GM18505 (cell line): ENCODE measurements around the gene MCC.

Experiments
- ATAC-seq: cut with Tn5 transposase; IDR thresholded peaks from one replicate; pipeline ENCODE4 v1.9.1; 2021; ENCODE audit not compliant: unreplicated experiment
- POLR2A ChIP-seq: IDR thresholded peaks from 4 replicates; pipeline ENCODE4 v1.6.1; 2011; ENCODE audit warnings: borderline replicate concordance; ENCODE audit not compliant: insufficient read depth, insufficient read length; ENCODE audit errors: extremely low read depth

MCC gene

DNA sequence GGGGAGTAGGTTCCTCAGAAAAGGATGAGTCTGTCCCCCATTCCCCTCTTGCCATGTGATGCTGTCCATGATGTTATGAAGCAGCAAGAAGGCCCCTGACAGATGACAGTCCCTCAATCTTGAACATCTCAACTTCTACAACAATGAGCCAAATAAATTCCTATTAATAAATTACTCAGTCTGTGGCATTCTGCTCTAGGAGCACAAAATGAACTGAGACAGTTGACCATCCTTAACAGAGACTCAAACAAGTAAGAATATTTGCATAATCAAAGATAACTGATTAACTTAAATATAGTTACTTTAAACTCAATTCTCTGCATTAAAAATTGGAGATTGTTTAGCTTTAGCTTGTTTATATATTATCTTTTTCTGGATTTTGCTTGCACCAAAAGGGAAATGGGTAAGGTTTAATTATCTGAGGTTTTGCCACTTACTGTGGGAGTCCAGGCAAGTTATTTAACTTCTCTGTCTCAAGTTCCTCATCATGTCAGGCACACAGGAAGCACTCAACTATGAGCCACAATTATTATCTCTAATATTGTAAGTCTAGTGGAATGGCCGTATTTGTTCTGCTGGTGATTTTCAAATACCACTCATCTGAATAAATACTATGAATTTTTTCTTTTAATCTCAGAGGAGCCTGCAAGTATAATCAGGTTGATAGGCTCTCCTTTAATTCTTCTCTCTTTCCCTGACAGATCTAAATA lies 216.4 kb downstream of the MCC start:
- TF ChIP-seq POLR2A, result no peak
- ATAC-seq, result no peak

DNA sequence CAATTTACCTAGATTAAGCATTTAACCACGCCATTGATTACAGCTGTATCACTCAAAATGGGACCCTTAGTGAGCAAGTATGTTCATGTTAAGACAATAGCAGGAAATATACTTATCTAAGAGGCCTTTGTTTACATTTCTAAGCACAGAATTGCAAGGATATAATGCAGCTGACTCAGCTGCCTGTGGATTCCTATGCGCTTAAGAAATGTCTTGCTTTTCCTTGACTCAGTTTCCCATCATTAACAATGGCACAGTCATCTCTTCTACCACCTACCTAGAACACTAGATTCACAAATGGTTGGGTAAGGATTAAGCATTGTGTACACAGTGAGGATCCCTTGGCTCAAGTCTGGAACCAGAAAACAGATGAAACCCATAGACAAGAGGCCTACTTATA lies 217.2 kb downstream of the MCC start:
- no peak for TF ChIP-seq POLR2A
- no peak for ATAC-seq

DNA sequence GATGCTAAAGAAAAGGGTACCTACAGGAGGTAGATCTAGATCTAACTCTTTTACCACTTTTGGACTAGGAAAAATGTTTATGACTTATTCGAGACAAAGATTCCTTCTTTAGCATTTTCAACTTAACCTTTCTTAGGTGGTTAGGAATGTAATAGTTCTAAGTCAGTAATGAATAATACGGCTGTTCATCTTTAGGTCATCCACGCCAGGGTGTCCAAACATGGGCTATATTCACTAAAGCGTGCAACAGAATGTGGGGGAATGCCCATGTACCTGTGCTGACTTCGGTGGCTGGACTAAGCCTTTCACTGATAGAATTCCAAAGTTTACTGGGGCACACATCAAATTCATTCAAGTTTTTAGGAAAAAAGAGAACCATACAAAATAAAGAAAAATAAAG lies 218.2 kb downstream of the MCC start:
- ATAC-seq, result no peak
- no peak for TF ChIP-seq POLR2A

DNA sequence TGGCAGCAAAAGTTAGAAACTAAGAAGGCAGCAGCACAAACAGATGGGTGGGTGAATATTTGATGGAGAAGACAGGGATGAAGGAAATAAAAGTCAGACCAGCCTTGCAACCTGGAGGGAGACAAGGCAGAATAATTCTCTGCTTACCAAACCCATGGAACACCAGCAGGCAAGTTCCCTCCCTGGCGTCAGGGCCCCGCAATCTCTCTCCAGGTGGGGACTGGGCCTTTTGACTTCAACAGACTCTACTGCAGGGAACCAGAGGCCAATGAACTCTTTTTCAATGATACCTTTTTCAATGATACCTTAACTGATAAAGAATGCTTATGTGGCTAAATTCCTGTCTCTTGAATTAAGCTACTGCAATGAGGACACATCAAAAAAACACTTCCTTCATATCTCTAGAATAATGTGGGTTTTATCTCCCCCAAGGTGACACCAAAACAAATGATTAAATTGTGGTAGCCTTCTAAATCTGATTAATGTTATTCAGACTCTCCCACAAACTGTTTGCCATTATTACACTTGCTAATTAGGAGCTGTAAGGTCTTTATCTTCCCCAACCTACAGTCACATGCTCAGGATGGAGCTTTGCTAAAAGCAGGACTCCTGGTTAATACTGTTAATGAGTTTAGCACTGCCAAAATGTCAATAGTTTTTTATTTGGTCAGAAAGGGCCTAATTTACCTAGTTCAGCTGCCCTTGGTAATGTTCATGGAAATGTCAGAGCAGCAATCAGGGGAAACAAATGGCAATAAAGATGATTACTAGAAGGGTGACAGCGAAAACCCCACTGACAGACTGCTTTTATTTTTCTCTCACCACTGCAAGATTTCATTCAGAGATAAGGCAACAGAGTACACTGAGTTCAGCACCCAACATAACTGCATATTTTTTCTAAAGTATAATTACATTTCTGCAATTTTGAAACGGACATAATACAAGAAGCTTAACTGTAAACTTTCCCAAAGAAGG lies 218.9 kb downstream of the MCC start:
- ATAC-seq, result no peak
- no peak for TF ChIP-seq POLR2A

DNA sequence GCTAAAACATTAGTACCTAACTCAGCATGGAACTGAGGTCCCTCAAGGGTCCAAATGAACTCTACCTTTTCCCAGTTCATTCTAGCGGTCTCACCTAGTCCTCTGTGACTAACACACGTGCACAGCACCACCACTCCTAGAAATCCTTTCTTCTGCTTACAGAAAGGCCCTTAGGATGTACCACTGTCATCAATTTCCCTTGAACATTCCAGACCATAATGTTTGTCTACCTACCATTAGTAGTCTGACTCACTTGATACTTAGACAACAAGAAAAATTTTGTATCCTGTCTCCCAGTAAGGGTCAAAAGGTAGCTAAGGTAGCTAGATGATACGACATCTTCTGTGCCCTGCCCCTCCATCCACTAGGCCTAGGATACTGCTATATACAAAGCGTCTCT lies 220.0 kb downstream of the MCC start:
- ATAC-seq, result no peak
- no peak for TF ChIP-seq POLR2A

DNA sequence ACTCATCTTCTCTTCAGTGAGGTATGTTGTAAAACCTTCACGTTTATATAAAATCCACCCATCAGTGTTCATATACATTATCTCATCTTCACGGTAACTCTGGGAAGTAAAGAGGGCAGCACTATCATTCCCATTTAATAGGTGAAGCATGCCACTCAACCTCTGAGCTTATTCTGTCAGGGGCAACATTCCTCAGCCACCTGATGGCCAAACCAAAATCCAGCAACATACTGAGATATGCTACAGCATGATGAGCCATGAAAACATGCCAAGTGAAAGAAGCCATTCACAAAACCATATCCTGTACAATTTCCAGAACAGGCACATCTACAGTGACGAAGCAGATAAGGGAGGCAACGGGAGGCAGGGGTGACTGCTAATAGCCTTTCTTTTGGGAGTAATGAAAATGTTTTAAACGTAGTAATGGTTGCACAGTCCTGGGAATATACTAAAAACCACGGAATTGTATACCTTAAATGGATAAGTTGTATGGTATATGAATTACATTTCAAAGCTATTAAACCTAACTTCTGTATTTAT lies 220.8 kb downstream of the MCC start:
- no peak for ATAC-seq
- no peak for TF ChIP-seq POLR2A

DNA sequence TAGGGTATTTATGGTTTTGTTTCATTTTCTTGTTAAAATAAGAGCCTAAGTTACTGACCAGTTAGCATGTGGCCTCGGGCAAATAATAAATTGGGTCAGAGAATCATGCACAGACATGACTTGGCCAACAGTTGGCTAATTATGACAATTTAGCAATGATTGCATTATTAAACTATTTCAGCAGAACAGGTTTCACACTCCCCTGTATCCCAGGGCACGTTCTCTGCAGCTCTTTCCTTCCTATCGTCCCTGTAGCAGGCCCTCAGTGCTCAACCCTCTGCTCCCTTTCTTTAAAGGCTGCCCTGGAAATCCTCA lies 221.4 kb downstream of the MCC start:
- no peak for ATAC-seq

DNA sequence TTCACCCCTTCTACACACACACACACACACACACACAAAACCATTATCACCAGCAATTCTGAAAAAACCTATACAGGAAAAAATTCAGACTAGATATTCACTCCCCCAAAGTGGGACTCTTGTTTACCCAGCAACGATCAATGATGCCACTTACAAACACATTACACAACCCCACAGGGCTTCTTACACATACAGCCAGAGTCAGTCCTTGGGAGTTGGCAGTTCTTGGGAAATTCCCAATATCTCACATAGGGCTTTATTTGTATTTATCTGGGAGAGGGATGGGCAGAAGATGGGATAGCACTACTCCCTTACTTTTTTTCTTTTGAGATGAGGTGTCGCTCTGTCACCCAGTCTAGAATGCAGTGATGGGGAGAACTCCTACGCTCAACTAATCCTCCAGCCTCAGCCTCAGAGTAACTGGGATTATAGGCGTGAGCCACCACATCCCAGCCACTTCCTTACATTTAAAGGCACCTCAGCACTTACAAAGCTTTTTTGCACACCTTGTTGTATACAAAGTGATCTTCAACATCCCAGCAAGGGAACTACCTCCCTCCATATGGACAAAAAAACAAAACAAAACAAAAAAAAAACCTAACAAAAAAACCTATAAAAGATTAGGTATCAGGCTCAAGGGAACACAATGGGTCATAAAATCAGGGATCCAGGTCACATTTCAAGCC lies 221.9 kb downstream of the MCC start:
- no peak for ATAC-seq
- no peak for TF ChIP-seq POLR2A

More for the DNA sequence above, 221.4 kb downstream of the MCC start:
- TF ChIP-seq POLR2A, result no peak

DNA sequence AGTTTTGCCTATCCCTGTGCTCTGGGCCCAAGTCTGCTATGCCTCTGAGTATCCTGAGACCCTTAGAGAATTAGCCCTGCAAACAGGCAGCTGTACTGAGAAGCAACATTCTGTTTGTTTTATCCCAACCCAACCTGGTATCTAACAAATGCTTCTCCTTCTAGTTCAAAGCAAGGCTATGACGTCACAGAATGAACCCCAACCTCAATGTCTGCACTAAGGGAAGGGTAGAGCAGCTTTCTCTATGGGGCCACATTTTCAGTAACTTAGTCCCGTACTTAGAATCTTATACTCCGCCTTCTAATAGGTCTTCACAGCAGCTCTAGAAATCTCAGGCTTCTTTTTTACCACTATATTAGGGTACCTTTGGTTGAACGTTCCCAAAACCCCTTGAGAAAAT lies 223.1 kb downstream of the MCC start:
- ATAC-seq, result no peak
- no peak for TF ChIP-seq POLR2A

DNA sequence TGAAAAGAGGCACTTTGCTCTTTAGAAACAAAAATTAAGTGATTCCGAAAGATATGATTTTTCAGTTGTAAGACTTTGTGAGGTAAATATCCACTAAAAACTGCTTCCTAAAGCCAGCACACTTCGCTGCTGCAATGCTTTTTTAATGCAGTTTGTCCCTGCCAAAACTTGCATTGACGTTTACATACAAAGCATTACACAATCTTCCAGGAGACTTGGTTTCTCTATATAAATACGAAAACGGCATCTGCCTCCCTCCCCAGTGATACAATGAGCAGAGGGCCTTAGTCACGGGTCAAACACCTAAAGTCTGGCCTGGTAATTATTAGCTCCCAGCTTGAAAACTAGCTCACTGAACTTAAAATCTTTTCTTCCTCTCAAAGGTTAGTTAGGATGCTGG lies 224.2 kb downstream of the MCC start:
- TF ChIP-seq POLR2A, result no peak
- ATAC-seq, result no peak

DNA sequence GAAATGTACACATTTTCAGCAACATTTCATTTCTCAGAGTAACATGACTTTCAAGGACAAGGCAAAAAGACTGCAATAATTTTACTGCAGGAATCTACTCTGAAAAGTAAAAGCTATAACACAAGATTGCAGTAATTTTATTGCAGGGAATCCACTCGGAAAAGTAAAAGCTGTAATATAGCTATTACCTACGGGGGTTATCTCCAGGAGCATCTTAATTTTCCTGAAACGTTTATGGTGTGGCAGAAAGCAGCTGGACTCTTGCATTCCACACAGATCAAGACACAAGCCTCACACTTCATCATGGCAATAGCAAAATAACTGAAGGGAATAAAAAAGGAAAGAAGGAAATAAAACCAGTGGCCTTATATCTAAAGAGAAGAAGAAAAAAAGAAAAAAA lies 224.7 kb downstream of the MCC start:
- ATAC-seq, result no peak
- TF ChIP-seq POLR2A, result no peak

DNA sequence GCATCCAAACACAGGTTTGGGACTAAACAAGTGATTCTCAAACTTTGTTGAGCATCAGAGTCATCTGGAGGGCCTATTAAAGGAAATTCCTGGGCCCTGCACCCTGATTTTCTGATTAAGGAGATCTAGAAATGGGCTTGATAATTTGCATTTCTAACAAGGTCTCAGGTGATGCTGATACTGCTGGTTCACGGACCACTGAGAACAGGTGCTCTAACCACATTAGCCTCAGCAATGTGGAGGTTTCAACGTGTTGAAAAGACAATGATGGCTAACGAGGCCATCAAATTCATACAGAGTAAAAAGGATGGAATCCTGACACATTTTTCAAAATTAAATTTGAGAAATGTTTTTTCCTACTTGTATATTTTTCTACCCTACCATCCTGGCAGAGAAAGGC lies 225.6 kb downstream of the MCC start:
- ATAC-seq, result no peak

DNA sequence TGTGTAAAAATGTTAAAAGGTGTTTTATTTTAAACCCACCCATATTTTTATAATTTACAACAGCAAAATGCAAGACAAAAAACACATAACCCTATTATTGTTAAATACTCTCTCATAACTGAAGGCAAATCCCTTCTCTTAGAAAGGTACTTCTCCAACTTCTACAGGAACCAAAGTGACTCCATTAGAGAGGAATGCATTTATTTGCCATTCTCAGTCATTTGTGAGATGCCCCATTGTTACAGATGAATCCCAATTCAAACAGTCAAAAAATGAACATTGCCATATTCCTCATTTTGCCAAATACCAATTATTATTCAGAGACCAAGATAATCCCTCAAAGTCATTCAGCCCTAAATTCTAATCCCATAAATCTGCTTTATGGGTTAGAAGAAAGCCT lies 229.2 kb downstream of the MCC start:
- TF ChIP-seq POLR2A, result no peak
- ATAC-seq, result no peak

More for the DNA sequence above, 225.6 kb downstream of the MCC start:
- no peak for TF ChIP-seq POLR2A
